BLaER1 treated with 17β-estradiol and CSF1 and Interleukin-3, amounts not matched to agents 10 nM and 100 nM (cell line): Measurements from ENCODE around the gene TIGD2.
A peak's percentile ranks its signal among the peaks of the same experiment; 100 is the strongest.

Experiments
- H3K27ac ChIP-seq, 11 experiments: shearing (Covaris generic); formaldehyde crosslinking; 2 replicates each; pipeline ENCODE4 v1.8.1; 2022
- H3K27me3 ChIP-seq, 11 experiments: shearing (Covaris generic); formaldehyde crosslinking; 2 replicates each; pipeline ENCODE4 v1.8.1; 2022
- H3K36me3 ChIP-seq, 11 experiments: shearing (Covaris generic); formaldehyde crosslinking; 2 replicates each; pipeline ENCODE4 v1.8.1; 2022
- H3K4me1 ChIP-seq, 10 experiments: shearing (Covaris generic); formaldehyde crosslinking; 2 replicates each; pipeline ENCODE4 v1.8.1; 2022
- H3K4me2 ChIP-seq, 11 experiments: shearing (Covaris generic); formaldehyde crosslinking; 2 replicates each; pipeline ENCODE4 v1.8.1; 2022
- H3K4me3 ChIP-seq, 10 experiments: shearing (Covaris generic); formaldehyde crosslinking; 2 replicates each; pipeline ENCODE4 v1.8.1; 2022
- H3K9ac ChIP-seq, 11 experiments: shearing (Covaris generic); formaldehyde crosslinking; 2 replicates each; pipeline ENCODE4 v1.8.1; 2022
- H3K9me3 ChIP-seq, 11 experiments: shearing (Covaris generic); formaldehyde crosslinking; replicated peaks in 1 of 11; 2 replicates each; pipeline ENCODE4 v1.8.1; 2022
- H4K20me1 ChIP-seq, 11 experiments: shearing (Covaris generic); formaldehyde crosslinking; 2 replicates each; pipeline ENCODE4 v1.8.1; 2022
- Cebpa-rat ChIP-seq, 11 experiments: shearing (Covaris generic); IDR thresholded peaks; 2 replicates each; pipeline ENCODE4 v1.8.1; 2022

The TIGD2 gene

GRCh38 chr4:89099034-89099433, 12.3 kb upstream of the TIGD2 start:
- Histone ChIP-seq H3K36me3 (no peaks in the 10 kb centered on the region), H3K9me3 (no peaks in the 10 kb centered on the region), H3K4me3 (no peak overlapping the region), H3K4me1 (peaks cover 0 to 16% (median 0%) of the 10 kb centered on the region in 10 experiments; a peak in 2 of 20 replicates), H3K4me2 (no peak overlapping the region), H3K27ac (no peak overlapping the region), H3K9ac (no peak overlapping the region), H4K20me1 (no peaks in the 10 kb centered on the region), H3K27me3 (no peaks in the 10 kb centered on the region)
- TF ChIP-seq Cebpa-rat (IDR thresholded peaks at IDR 0.05) = no peak

GRCh38 chr4:89099471-89099870, 11.9 kb upstream of the TIGD2 start:
- no peak overlapping the region for H3K4me2 ChIP-seq

DNA sequence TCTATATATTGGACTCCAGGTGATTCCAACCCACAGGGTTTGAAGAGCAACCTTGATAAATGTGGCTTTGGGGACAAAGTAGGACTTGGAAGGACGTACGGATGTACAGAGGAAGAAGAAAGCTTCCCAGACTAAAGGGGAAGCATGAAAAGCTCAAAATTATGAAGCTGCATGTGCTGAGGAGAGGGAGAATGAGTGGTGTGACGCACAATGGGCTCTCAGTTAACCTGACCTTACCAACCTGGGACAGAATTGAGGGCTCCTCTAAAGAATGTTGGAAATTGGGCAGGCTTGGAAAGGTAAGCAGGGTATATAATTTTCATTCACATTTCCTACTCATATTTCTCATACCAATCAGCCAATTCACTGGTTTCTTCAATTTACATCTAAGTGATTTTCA, 10.5 kb upstream of the TIGD2 start:
- no peak for TF ChIP-seq Cebpa-rat (IDR thresholded peaks at IDR 0.05)
- Histone ChIP-seq H3K4me3 (no peak overlapping the region), H3K27me3 (no peaks in the 10 kb centered on the region)

More at GRCh38 chr4:89099471-89099870, 11.9 kb upstream of the TIGD2 start:
- Histone ChIP-seq H3K27me3 (no peaks in the 10 kb centered on the region), H3K4me3 (no peak overlapping the region), H3K9ac (no peak overlapping the region), H3K9me3 (no peaks in the 10 kb centered on the region), H3K4me1 (peaks cover 0 to 16% (median 0%) of the 10 kb centered on the region in 10 experiments; a peak in 2 of 20 replicates), H4K20me1 (no peaks in the 10 kb centered on the region), H3K27ac (no peak overlapping the region), H3K36me3 (no peaks in the 10 kb centered on the region)
- no peak for TF ChIP-seq Cebpa-rat (IDR thresholded peaks at IDR 0.05)

DNA sequence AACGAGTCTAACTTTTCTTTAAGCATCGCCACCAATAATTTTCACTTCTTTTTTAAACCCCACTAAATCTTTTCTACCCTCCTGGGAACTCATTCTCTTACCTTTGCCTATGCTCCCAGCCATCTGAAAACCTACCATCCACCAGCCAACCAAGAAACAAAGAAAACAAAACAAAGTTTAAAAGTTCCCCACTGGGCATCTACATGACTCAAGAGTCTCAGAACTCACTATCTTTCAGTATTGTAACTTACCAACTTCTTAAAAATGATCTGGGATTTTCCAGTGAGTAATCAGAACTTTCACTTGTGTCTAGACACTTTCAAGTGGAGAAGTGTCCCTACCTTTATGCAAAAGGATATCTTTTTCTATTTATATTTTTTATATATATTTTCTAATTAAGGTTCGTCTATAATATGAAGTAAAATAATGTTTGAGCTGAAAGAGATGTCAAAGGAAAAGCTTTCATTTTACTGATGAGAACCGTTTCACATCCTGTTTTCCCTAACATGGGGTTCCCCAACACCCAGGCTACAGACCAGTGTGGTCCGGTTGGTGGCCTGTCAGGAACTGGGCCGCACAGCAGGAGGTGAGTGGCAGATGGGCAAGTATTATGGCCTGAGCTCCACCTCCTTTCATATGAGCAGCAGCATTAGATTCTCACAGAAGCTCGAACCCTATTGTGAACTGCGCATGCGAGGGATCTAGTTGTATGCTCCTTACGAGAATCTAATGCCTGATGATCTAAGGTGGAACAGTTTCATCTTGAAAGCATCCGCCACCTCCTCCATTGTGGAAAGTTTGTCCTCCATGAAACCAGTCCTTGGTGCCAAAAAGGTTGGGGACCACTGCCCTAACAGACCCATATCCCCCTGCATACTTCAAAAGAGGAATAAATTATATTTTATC, 9.8 kb upstream of the TIGD2 start:
- no peaks in the 10 kb centered on the region for H3K36me3 ChIP-seq
- no peak for TF ChIP-seq Cebpa-rat (IDR thresholded peaks at IDR 0.05)
- H3K27me3 ChIP-seq = no peaks in the 10 kb centered on the region
- no peak overlapping the region for H3K4me3 ChIP-seq
- peaks cover 0 to 2% (median 0%) of the 10 kb centered on the region in 11 experiments; a peak in 2 of 22 replicates for H3K9me3 ChIP-seq
- peaks cover 0 to 16% (median 0%) of the 10 kb centered on the region in 10 experiments; a peak in 2 of 20 replicates for H3K4me1 ChIP-seq
- H4K20me1 ChIP-seq = no peaks in the 10 kb centered on the region
- H3K9ac ChIP-seq = no peak overlapping the region
- H3K4me2 ChIP-seq = peak overlapping the region in 1 of 11 experiments; percentile 14; a peak in 2 of 22 replicates
- peak overlapping the region in 1 of 11 experiments; percentile 3; a peak in 1 of 22 replicates for H3K27ac ChIP-seq

More for the DNA sequence above, 10.5 kb upstream of the TIGD2 start:
- Histone ChIP-seq H3K36me3 (no peaks in the 10 kb centered on the region), H3K4me1 (peaks cover 0 to 16% (median 0%) of the 10 kb centered on the region in 10 experiments; a peak in 2 of 20 replicates), H4K20me1 (no peaks in the 10 kb centered on the region), H3K9me3 (no peaks in the 10 kb centered on the region), H3K27ac (peak overlapping the region in 1 of 11 experiments; percentile 3; a peak in 1 of 22 replicates), H3K4me2 (no peak overlapping the region), H3K9ac (no peak overlapping the region)

- Histone ChIP-seq H3K9me3 (peaks cover 0 to 30% (median 22%) of the 10 kb centered on the region in 11 experiments; a peak in 18 of 22 replicates), H3K9ac (no peak overlapping the region), H3K4me3 (no peak overlapping the region), H3K4me1 (peaks cover 0 to 10% (median 4%) of the 10 kb centered on the region in 10 experiments; a peak in 9 of 20 replicates), H4K20me1 (no peaks in the 10 kb centered on the region), H3K27me3 (peaks cover 6 to 15% (median 11%) of the 10 kb centered on the region in 11 experiments), H3K36me3 (no peaks in the 10 kb centered on the region), H3K4me2 (no peak overlapping the region), H3K27ac (no peak overlapping the region)
- no peak for TF ChIP-seq Cebpa-rat (IDR thresholded peaks at IDR 0.05)
Measured at GRCh38 chr4:89105726-89106125, 5.6 kb upstream of the TIGD2 start.

- H3K9me3 ChIP-seq = peaks cover 0 to 37% (median 27%) of the 10 kb centered on the region in 11 experiments; a peak in 18 of 22 replicates
- H3K27me3 ChIP-seq = peaks cover 9 to 17% (median 14%) of the 10 kb centered on the region in 11 experiments
- no peak overlapping the region for H3K4me2 ChIP-seq
- no peak for TF ChIP-seq Cebpa-rat (IDR thresholded peaks at IDR 0.05)
- no peak overlapping the region for H3K9ac ChIP-seq
- no peak overlapping the region for H3K4me3 ChIP-seq
- H4K20me1 ChIP-seq = no peaks in the 10 kb centered on the region
- peaks cover 0 to 8% (median 1%) of the 10 kb centered on the region in 11 experiments; a peak in 6 of 22 replicates for H3K36me3 ChIP-seq
- H3K27ac ChIP-seq = no peak overlapping the region
- H3K4me1 ChIP-seq = peaks cover 8 to 19% (median 14%) of the 10 kb centered on the region in 10 experiments
Measured at GRCh38 chr4:89108091-89108490, 3.2 kb upstream of the TIGD2 start.

DNA sequence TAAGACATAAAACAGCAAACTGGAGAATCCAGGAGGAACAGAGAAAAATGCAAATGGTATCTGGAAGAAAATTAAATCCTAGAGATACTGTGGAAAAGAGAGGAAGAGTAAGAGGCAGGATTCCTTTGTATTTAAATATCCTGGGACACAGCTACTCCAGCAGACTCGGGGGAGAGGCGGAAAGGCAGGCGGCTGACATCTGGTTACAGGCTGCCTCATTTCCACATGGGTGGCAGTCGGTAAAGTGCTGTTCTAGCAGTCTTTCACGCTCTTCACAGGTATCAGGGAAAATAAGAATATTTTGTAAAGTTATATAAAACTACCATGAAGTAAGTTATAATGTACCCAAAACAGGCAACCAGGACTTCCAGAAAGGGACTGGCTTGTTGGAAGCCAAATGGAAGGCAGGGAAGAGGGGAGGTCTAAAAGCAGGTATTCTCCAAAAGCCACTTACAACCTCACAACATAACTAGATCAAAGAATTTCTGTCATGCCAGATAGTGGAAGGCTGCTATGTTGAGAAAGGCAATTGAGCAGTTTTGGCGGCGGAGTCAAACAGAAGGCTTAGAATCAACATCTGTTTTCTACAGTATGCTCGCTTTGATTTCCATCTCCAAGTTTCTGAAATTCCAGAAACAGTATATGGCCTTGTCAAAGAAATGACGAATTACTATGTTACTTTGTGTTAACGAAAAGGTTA, 1.3 kb upstream of the TIGD2 start:
- Histone ChIP-seq H3K27ac (no peak overlapping the region), H4K20me1 (no peaks in the 10 kb centered on the region), H3K9ac (no peak overlapping the region), H3K4me1 (peaks cover 8 to 21% (median 15%) of the 10 kb centered on the region in 10 experiments), H3K9me3 (peaks cover 0 to 48% (median 40%) of the 10 kb centered on the region in 11 experiments; a peak in 18 of 22 replicates), H3K4me2 (peak overlapping the region; percentile 74 to 94 (median 88); a peak in 16 of 22 replicates), H3K27me3 (peaks cover 9 to 17% (median 14%) of the 10 kb centered on the region in 11 experiments), H3K36me3 (peaks cover 0 to 27% (median 15%) of the 10 kb centered on the region in 11 experiments; a peak in 14 of 22 replicates), H3K4me3 (peak overlapping the region in 4 of 10 experiments; percentile 73 to 79 (median 78); a peak in 8 of 20 replicates)
- TF ChIP-seq Cebpa-rat (IDR thresholded peaks at IDR 0.05) = no peak

- Histone ChIP-seq H3K4me2 (peak overlapping the region; percentile 74 to 94 (median 88)), H3K4me3 (peak overlapping the region; percentile 64 to 83 (median 76)), H3K36me3 (peaks cover 0 to 27% (median 18%) of the 10 kb centered on the region in 11 experiments; a peak in 14 of 22 replicates), H4K20me1 (no peaks in the 10 kb centered on the region), H3K4me1 (peaks cover 8 to 21% (median 15%) of the 10 kb centered on the region in 10 experiments), H3K9ac (peak overlapping the region; percentile 43 to 94 (median 87); a peak in 20 of 22 replicates), H3K27me3 (peaks cover 9 to 17% (median 14%) of the 10 kb centered on the region in 11 experiments), H3K27ac (peak overlapping the region in 8 of 11 experiments; percentile 21 to 55 (median 44); a peak in 8 of 22 replicates), H3K9me3 (peaks cover 0 to 48% (median 40%) of the 10 kb centered on the region in 11 experiments; a peak in 18 of 22 replicates)
- no peak for TF ChIP-seq Cebpa-rat (IDR thresholded peaks at IDR 0.05)
Measured at GRCh38 chr4:89110541-89110985, 770 bp upstream of the TIGD2 start.
